ENCODE results near the gene LMF1. TPM values are rescaled to one million over a fixed set of nuclear protein-coding genes. Genes with fewer than 3 reads are reported as not detected.

The LMF1 gene
- polyA plus RNA-seq, 10 donors, result 7.7 to 13.5 (median 10.4) TPM

DNA sequence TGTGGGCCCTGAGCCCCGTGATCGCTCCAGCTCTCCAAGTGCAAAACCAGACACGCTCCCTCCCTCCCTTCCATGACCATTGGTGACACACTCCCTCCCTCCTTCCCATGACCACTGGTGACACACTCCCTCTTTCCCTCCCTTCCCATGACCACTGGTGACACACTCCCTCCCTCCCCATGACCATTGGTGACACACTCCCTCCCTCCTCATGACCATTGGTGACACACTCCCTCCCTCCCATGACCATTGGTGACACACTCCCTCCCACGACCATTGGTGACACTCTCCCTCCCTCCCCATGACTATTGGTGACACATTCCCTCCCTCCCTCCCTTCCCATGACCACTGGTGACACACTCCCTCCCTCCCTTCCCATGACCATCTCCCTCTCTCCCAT is 56.3 kb downstream of the LMF1 start:
- no peak for DNase-seq

DNA sequence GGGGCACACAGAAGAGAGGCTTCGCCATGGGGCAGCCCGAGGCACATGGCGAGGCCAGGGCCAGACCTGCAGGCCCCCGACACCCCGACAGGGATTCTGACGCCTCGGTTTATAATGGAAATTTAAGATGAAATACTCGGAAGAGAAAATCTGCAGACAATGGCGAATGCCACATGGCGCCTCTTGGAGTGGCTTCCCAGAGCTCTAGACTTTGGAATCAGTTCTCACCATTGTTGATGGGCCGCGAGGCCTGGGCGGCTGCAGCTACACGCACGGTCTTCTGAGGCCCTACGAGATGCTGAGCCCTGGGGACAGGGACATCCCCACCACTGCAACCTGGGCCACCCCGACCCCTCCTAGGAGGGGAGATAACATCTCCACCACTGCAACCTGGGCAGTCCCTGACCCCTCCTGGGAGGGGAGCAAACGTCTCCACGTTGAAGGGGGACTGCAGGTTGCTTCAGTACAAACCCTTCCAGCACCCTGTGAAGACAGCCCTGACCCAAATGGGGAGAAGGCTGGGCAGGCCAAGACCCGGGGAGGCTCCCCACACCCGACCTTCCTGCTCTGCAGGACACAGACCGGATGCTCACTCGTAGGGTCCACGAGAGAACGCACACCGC is 56.9 kb downstream of the LMF1 start:
- DNase-seq, result no peak

DNA sequence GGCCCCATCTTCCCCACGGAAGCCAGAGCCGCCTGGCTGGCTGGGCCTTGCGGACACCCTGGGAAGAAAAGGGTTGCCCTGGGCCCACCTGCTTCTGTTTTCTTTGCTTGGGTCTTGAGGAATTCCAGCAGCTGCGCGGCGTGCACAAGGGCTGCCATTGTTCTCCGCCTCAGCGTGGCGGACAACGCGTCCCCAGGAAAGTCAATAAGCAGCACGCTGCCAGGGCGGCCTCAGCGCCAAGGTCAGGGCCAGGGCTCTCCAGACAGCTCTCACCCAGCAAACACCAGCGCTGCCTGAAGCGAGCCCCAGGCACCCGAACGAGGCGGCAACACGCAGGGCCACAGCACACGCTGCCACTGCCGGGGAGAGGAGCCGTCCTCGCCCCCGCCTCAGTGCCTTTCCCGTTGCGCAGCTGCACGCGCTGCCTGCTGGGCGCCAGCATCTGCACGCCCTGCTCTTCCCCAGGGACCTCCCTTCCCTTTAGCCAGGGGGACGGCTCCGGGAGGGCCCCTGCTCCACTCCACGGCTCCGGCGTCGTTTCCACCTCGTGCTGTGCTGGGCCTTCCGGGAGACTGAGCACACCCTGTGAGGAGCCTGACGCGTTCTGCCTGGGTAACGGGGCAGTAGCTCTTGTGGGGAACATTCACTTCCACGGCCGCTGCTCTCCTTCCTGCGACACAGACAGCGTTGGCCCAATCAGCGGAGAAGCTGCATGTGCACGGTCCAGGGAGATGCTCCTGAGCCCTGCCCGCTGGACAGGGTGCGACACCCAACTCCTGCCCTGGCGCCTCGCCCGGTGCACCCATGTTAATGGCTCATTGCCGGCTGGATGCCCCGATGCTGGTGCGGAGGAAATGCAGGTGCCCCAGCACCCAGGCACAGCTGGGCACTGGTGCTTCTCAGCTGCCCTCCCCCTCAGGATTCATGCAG is 57.8 kb downstream of the LMF1 start:
- peak; percentile 23 to 70 (median 46) for DNase-seq

DNA sequence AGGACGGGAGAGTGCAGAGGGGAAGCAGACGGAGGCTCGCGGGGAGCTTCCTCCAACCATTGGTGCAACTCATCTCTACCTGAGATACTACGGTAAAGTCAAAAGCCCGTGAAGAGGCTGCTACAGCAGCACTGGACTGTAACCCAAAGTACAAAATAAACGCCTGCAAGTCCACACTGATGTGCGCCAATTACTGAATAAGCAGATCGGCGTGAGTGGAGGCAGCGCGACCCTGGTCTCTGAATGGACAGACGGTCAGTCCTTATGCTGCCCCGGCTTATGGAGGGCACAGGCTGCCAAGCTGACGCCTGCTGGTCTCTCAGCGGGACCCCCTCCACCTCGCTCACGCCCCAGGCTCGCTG is 58.5 kb downstream of the LMF1 start:
- no peak for DNase-seq

DNA sequence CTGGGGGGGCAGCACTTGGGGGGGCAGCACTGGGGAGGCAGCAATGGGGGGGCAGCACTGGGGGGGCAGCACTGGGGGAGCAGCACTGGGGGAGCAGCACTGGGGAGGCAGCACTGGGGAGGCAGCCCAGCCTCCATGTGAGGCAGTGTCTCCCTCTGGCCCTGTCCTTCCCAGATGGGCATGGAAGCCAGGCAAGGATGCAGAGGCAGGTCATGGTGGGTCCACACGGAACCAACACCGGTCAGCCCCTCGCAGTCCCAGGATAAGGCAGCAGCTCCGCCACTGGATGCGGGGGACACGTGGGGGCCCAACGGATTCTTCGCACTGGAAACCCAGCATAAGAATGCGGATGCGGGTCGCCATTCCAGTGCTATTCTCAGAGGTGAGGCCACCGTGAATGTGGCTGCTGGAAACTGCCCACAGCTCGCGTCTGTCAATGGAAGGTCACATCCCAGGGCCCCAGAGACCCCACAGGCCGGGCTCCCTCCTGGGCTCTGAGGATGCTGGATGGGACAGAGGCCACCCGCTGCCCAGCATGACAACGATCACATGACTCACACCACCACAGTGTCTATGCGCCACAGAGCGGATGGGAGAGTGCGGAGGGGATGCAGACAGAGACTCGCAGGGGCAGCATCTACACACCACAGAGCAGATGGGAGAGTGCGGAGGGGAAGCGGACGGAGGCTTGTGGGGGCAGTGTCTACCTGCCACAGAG is 59.0 kb downstream of the LMF1 start:
- DNase-seq, result no peak

DNA sequence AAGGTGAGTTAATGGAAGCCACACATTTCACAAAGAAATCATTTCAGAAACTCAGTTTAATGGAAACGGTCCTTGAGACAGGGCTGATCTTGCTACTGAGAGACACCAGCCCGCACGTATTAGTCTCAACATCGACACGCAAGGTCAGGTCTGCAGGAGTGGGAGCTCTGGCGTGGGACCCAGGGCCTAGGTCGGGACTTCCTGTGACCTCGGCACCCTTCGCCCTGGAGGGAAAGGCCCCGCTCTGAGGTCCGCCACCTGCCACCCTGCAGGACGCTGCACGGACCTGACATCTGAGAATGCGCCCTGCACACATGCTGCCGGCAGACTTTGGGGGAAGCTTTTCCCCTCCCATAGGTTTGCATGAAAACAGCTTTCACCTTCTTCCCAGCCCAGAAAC is 59.7 kb downstream of the LMF1 start:
- DNase-seq, result no peak

GRCh38 chr16:910181-910580 is 60.6 kb downstream of the LMF1 start:
- DNase-seq, result no peak

DNA sequence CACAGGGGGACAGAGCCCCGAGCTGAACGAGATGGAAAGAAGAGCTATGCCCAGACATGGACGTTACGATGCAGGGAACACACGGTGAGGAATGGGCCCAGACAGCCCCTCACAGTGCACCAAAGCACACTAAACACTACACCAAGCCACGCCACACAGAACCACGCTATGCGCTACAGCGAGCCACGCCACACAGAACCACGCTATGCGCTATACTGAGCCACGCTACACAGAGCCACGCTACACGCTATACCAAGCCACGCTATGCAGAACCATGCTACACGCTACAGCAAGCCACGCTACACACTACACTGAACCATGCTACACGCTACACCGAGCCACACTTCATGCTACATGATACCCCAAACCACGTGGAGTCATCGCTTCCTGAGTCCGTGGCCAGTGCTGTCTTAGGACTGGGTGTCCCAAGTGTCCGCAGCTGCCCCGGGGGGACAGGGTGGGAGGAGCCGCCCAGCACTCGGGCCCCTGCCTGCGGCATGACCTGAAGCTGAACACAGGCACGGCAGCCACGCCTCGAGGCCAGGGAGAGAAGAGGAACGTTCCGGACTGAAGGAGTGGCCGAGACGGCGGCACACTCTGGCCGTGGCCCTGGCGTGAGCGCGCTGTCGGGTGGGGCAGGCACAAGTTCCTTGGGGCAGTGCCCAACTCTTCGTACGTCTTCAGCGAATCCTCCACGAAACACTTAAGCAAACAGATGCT is 61.3 kb downstream of the LMF1 start:
- DNase-seq, result no peak

DNA sequence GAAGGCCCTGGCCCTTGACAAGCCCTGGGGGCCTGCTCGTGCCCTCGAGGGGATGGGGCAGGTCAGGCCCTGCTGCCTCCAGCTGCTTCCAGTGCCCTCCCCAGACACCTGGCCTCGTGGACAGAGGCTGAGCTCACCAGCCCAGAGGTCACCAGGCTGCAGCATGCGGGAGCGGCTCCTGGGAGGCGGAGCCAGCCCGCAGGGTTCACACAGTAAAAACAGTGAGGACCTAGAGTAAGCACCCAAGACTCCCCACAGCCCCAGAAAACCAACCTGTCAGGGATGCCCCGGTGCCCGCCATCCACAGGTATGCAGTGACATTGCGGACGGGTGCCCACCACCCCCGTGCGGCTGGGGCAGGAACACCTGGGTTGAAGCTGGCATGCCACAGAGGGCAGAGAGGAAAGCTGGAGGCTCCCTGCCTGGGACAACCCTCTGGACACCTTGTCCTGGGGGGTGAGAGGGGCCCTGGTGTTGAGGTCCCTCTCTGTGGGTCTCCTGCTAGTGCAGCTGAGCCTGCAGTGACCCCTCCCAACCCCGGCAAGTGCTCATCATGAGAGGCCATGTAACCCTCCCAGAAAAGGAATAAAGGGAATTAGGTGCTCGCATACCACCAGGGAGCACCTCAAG is 62.1 kb downstream of the LMF1 start:
- DNase-seq, result no peak

DNA sequence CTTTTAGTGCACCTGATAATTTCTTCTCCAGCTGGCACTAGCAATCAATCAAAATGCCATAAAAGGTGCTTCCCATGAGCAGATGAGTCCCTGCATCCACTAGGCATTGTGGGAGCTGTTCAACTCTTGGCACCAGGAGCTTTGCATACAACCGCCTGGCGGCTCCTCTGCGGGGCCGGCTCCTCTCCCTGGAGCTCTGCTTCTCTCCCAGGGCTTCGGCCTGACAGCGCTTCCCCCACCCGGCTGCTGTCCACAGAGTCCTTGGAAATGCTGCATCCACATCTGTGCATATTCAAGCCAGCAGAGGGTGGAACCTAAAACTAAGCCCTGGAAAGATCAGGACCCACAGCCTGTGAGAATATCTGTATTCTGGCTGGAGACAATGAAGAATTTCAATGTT is 62.9 kb downstream of the LMF1 start:
- DNase-seq, result peak in 1 of 3 donors; percentile 49

DNA sequence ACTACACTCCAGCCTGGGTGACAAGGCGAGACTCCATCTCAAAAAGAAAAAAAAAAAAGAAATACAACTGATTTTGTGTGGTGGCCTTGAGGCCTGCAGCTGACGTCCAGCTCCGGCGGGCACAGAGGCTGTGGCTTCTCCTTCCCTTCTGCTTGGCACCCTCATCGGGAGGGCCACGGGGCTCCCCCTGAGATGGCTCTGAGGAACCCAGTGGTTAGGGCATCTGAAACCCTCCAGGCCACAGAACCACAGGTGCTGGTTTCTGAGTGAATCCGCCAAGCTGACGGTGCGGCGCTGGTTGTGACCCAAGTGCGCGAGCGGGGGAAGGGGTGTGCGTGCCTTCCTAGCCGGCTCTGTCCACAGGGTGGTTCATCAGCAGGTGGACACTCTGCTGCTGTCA is 63.4 kb downstream of the LMF1 start:
- DNase-seq, result no peak

DNA sequence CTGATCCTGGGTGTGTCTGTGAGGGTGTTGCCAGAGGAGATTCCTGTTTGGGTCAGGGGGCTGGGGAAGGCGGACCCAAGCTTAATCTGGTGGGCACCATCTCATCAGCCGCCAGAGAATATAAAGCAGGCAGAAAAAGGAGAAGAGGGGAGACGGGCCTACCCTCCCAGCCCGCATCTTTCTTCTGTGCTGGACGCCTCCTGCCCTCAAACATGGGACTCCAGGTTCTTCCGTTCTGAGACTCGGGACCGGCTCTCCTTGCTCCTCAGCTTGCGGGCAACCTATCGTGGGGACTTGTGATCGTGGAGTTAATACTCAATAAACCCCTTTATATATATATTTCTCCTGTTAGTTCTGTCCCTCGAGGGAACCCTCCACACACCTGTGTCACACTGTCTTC is 64.5 kb downstream of the LMF1 start:
- no peak for DNase-seq

GRCh38 chr16:901715-902601 is 68.8 kb downstream of the LMF1 start:
- DNase-seq, result no peak

- DNase-seq, result no peak
Observed at GRCh38 chr16:901149-901548, 69.6 kb downstream of the LMF1 start.

GRCh38 chr16:900211-900610 is 70.6 kb downstream of the LMF1 start:
- no peak for DNase-seq

- no peak for DNase-seq
Observed at GRCh38 chr16:899683-900060, 71.1 kb downstream of the LMF1 start.

DNA sequence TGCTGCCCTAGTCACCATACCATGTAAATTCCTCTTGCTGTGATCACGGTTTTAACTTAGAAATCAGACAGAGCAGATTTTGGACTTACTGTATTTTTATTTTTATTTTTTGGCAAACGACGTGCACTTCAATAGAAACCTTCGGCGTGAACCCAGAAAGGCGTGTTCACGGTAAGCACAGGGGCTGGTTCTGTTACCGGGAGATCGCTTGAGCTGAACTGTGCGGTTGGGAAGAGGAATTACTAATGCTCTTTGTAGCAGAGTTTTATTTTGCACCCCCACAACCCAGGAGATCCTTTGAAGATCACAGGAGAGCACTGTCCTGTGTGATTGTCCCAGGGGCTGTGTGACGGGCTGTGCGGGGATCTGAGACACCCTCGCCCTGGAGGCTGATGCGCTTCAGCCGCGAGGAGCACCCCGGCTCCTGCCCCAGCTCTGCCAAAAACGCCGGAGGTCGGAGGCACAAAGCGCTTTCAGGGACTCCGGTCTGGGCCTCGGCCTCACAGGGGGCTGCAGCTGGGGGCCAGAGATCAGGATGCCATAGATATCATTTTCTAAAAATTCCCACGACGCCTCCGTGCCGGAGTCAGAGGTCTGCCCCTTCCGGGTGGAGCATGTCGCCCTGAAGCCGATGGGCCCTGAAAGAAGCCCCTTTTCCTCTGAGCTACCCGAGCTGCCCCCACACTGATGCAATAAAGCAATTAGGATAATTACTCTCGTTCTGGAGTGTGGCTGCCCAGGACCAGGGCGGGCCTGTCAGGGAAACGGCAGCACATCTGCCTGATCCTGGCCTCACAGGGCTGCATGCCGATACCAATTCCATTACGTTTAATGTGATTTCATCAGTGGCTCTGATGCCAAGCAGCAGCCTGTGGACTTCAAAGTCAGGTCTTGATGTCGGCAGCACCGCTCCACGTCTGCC is 71.8 kb downstream of the LMF1 start:
- DNase-seq, result no peak

DNA sequence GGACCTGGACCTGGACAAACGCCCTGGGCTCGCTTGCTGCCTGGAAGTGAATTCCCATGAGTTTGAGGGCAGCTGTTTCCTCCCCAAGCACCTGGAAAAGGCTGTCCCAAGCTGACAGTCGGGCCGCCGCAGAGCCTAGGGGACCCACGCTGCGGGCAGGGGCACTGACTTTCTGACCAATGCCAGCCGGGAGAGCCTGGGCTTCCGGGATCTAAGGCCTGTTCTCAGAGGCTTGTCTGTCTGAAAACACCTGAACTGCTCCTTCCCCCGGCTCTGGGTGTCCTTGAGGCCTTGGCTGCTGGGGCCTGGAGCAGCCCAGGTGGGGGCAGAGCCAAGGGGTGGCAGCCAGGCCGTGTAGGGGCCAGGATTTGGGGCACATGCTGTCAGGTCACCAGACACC is 72.6 kb downstream of the LMF1 start:
- no peak for DNase-seq

GRCh38 chr16:897701-898100 is 73.1 kb downstream of the LMF1 start:
- no peak for DNase-seq

DNA sequence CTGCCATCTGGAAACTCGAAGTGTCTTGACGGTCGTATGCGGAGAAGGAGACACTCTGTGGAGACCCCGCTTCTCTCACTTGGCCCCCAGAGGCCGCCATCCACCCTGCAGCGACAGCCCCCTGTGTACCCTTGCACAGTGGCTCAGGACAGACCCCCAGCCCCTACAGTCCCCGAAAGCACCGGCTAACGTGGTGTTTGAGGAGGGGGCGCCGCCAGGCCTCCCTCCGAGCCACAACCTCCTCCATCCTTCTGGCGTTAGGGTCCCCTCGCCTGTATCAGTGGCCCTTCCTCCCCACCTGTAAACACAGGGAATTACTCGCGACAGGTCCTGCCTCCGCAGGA is 73.6 kb downstream of the LMF1 start:
- DNase-seq, result no peak

All from muscle of back (tissue), 11 donors.